ENCODE data around the gene CRB1. TPM values are rescaled to one million over a fixed set of nuclear protein-coding genes. Genes with fewer than 3 reads are reported as not detected.

Gene CRB1
- total RNA-seq, 1 donor from 2014 or later = not detected

GRCh38 chr1:197311081-197311480 lies 43.0 kb downstream of the CRB1 start:
- Mint-ChIP-seq H3K27me3 (peaks cover 7% of the 10 kb centered on the region), H3K9me3 (no peaks in the 10 kb centered on the region), H3K4me3 (no peak overlapping the region), H3K4me1 (no peaks in the 10 kb centered on the region), H3K36me3 (ENCODE audit: low read depth) (no peaks in the 10 kb centered on the region), H3K27ac (no peak overlapping the region)
- intact Hi-C loops (cut with micrococcal nuclease) = no loop called here
- DNase-seq = no peak

DNA sequence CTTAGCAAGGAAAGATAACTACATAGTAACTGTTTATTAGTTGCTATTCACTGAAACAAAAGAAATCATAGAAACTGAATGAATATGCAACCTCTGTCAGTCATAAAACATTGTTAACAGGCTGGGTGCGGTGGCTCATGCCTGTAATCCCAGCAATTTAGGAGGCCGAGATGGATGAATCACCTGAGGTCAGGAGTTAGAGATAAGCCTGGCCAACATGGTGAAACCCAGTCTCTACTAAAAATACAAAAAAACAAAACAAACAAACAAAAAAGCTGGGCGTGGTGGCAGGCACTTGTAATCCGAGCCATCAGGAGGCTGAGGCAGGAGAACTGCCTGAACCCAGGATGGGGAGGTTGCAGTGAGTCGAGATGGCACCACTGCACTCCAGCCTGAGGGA lies 44.1 kb downstream of the CRB1 start:
- no peak overlapping the region for H3K27ac Mint-ChIP-seq
- DNase-seq = no peak
- H3K9me3 Mint-ChIP-seq = no peaks in the 10 kb centered on the region
- no peaks in the 10 kb centered on the region for H3K36me3 Mint-ChIP-seq (ENCODE audit: low read depth)
- peaks cover 5% of the 10 kb centered on the region for H3K27me3 Mint-ChIP-seq
- intact Hi-C loops (cut with micrococcal nuclease) = no loop called here
- no peaks in the 10 kb centered on the region for H3K4me1 Mint-ChIP-seq
- no peak overlapping the region for H3K4me3 Mint-ChIP-seq

- DNase-seq = no peak
- Mint-ChIP-seq H3K27ac (no peak overlapping the region), H3K4me1 (no peaks in the 10 kb centered on the region), H3K4me3 (no peak overlapping the region), H3K36me3 (ENCODE audit: low read depth) (no peaks in the 10 kb centered on the region), H3K9me3 (no peaks in the 10 kb centered on the region), H3K27me3 (peaks cover 5% of the 10 kb centered on the region)
- intact Hi-C loops (cut with micrococcal nuclease) = no loop called here
Measured at GRCh38 chr1:197313713-197314112, 45.7 kb downstream of the CRB1 start.

- H3K4me3 Mint-ChIP-seq = no peak overlapping the region
- H3K9me3 Mint-ChIP-seq = no peaks in the 10 kb centered on the region
- no peaks in the 10 kb centered on the region for H3K36me3 Mint-ChIP-seq (ENCODE audit: low read depth)
- DNase-seq = no peak
- no peak overlapping the region for H3K27ac Mint-ChIP-seq
- H3K27me3 Mint-ChIP-seq = peaks cover 5% of the 10 kb centered on the region
- intact Hi-C loops (cut with micrococcal nuclease) = no loop called here
- H3K4me1 Mint-ChIP-seq = no peaks in the 10 kb centered on the region
Measured at GRCh38 chr1:197314682-197315081, 46.6 kb downstream of the CRB1 start.

DNA sequence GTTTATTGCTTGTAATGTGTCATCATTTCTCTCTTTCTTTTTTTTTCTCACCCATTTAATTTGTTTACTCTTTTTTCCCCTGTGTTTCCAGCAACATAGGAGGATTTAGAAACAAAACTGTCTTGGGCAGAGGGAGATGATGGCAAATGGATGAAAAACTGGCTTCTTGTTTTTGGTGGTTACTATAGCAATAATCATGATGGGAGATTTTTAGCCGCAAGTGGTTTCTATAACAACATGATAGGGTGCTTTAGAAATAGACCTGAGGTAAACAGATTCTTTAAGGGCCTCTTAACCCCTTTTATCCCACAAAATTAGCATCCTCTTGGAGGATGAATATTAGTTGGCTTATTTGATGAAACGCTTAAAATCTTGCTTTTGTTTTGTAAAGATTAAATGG lies 51.6 kb downstream of the CRB1 start:
- DNase-seq = no peak
- Mint-ChIP-seq H3K4me3 (no peak overlapping the region), H3K9me3 (no peaks in the 10 kb centered on the region), H3K36me3 (ENCODE audit: low read depth) (no peaks in the 10 kb centered on the region), H3K27me3 (peaks cover 5% of the 10 kb centered on the region), H3K27ac (no peak overlapping the region), H3K4me1 (no peaks in the 10 kb centered on the region)
- intact Hi-C loops (cut with micrococcal nuclease) = no loop called here

DNA sequence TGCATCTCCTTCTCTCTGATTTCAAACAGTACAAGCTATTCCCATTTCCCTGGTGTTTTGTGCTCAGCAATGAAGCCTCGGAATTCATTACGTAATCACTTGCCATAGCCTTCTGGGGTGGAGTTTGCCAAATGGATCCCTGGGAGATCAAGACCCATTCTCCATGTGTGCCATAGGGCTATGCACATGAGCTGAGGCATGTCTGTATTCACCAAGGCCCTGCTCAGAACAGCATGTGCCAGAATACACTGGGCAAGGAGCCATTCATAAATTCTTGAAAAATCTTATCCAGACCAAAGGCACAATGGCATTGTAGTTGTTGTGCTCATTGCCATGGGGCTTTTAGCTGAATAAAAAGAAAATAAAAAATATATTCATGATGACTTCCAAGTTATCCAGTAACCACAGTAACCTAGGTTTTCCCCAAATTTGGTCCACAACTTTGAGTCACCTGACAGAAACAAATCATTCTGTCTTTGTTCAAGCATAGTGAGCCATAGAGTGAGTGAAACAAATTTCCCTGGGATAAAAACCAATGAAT lies 53.0 kb downstream of the CRB1 start:
- no peak overlapping the region for H3K4me3 Mint-ChIP-seq
- H3K27ac Mint-ChIP-seq = no peak overlapping the region
- H3K36me3 Mint-ChIP-seq (ENCODE audit: low read depth) = no peaks in the 10 kb centered on the region
- peaks cover 6% of the 10 kb centered on the region for H3K27me3 Mint-ChIP-seq
- DNase-seq = no peak
- H3K9me3 Mint-ChIP-seq = no peaks in the 10 kb centered on the region
- intact Hi-C loops (cut with micrococcal nuclease) = no loop called here
- no peaks in the 10 kb centered on the region for H3K4me1 Mint-ChIP-seq

GRCh38 chr1:197321811-197322210 lies 53.8 kb downstream of the CRB1 start:
- Mint-ChIP-seq H3K27me3 (peaks cover 6% of the 10 kb centered on the region), H3K4me3 (no peak overlapping the region), H3K4me1 (no peaks in the 10 kb centered on the region), H3K36me3 (ENCODE audit: low read depth) (no peaks in the 10 kb centered on the region), H3K9me3 (no peaks in the 10 kb centered on the region), H3K27ac (no peak overlapping the region)
- intact Hi-C loops (cut with micrococcal nuclease) = no loop called here
- no peak for DNase-seq

DNA sequence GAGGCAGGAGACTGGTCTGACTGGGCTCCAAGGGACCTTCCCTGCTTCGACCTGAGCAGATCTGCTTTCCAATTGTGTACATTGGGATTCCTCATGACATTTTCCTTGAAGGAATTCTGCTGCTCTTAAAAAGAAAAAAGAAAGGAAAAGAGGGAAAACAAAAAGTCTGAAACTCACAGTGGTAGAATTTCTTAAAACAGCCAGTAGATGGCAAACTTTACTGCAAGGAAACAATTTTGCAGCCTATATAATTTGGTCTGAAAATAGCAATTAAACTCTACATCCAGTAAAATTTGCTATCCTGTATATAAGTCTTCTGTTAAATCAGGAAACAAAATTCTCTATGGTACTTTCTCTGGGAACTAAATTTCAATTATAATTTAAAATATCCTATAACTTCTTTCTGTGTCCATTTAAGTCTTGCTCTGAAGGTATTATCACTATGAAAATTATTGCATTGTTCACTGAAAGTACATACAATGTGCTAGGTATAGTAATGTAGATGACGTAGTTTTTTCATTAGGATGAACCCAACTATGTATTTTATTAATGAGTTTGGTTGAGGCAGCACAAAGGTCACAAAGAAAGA lies 59.8 kb downstream of the CRB1 start:
- Mint-ChIP-seq H3K4me3 (no peak overlapping the region), H3K4me1 (no peaks in the 10 kb centered on the region), H3K27ac (no peak overlapping the region), H3K27me3 (peaks cover 14% of the 10 kb centered on the region), H3K36me3 (ENCODE audit: low read depth) (no peaks in the 10 kb centered on the region), H3K9me3 (no peaks in the 10 kb centered on the region)
- intact Hi-C loops (cut with micrococcal nuclease) = no loop called here
- DNase-seq = no peak

DNA sequence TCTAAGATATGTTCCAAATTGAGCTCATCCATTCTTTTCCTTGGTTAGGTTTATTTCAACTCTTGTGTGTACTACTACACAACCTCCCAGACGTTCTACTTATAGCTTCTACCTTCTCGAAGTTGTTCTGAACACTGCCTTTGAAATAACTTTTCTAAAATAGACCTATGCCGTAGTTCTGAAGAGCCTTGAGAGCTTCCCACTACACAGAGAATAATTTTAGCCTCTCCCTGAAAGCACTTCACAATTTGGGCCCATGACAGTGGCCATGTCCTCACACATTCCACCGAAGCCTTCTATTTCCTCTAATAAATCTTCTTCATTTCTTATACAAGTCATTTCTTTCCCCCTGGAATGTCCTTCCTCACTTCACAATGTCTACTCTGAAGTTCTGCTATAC lies 62.2 kb downstream of the CRB1 start:
- H3K4me1 Mint-ChIP-seq = no peaks in the 10 kb centered on the region
- intact Hi-C loops (cut with micrococcal nuclease) = no loop called here
- no peaks in the 10 kb centered on the region for H3K36me3 Mint-ChIP-seq (ENCODE audit: low read depth)
- H3K4me3 Mint-ChIP-seq = no peak overlapping the region
- H3K27me3 Mint-ChIP-seq = peaks cover 11% of the 10 kb centered on the region
- no peak overlapping the region for H3K27ac Mint-ChIP-seq
- H3K9me3 Mint-ChIP-seq = no peaks in the 10 kb centered on the region
- no peak for DNase-seq

DNA sequence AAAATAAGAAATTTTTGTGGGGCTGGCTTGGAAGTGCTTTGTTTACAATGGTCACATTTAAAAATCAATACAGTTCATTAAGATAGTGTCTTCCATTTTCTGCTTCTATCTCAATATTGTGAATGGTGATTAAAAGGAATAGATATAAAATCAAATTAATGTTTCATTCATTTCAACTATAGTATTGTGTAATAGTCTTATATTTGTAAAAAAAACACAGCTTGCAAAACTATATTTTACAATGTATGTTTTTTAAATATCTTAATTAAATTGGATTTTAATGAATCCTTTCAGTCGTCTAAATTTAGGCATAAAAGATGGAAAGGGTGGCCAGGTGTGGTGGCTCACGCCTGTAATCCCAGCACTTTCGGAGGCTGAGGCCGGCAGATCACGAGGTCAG lies 63.5 kb downstream of the CRB1 start:
- no peaks in the 10 kb centered on the region for H3K4me1 Mint-ChIP-seq
- H3K9me3 Mint-ChIP-seq = no peaks in the 10 kb centered on the region
- DNase-seq = no peak
- intact Hi-C loops (cut with micrococcal nuclease) = no loop called here
- H3K27ac Mint-ChIP-seq = no peak overlapping the region
- H3K27me3 Mint-ChIP-seq = peaks cover 9% of the 10 kb centered on the region
- no peak overlapping the region for H3K4me3 Mint-ChIP-seq
- H3K36me3 Mint-ChIP-seq (ENCODE audit: low read depth) = no peaks in the 10 kb centered on the region

GRCh38 chr1:197333041-197333440 lies 65.0 kb downstream of the CRB1 start:
- Mint-ChIP-seq H3K27me3 (peaks cover 9% of the 10 kb centered on the region), H3K4me3 (no peak overlapping the region), H3K36me3 (ENCODE audit: low read depth) (no peaks in the 10 kb centered on the region), H3K4me1 (no peaks in the 10 kb centered on the region), H3K27ac (no peak overlapping the region), H3K9me3 (no peaks in the 10 kb centered on the region)
- intact Hi-C loops (cut with micrococcal nuclease) = no loop called here
- DNase-seq = no peak

- no peak for DNase-seq
- Mint-ChIP-seq H3K9me3 (no peaks in the 10 kb centered on the region), H3K4me3 (no peak overlapping the region), H3K36me3 (ENCODE audit: low read depth) (no peaks in the 10 kb centered on the region), H3K27ac (no peak overlapping the region), H3K4me1 (peaks cover under 1% of the 10 kb centered on the region), H3K27me3 (peaks cover 3% of the 10 kb centered on the region)
- intact Hi-C loops (cut with micrococcal nuclease) = no loop called here
Measured at GRCh38 chr1:197336571-197336970, 68.5 kb downstream of the CRB1 start.

DNA sequence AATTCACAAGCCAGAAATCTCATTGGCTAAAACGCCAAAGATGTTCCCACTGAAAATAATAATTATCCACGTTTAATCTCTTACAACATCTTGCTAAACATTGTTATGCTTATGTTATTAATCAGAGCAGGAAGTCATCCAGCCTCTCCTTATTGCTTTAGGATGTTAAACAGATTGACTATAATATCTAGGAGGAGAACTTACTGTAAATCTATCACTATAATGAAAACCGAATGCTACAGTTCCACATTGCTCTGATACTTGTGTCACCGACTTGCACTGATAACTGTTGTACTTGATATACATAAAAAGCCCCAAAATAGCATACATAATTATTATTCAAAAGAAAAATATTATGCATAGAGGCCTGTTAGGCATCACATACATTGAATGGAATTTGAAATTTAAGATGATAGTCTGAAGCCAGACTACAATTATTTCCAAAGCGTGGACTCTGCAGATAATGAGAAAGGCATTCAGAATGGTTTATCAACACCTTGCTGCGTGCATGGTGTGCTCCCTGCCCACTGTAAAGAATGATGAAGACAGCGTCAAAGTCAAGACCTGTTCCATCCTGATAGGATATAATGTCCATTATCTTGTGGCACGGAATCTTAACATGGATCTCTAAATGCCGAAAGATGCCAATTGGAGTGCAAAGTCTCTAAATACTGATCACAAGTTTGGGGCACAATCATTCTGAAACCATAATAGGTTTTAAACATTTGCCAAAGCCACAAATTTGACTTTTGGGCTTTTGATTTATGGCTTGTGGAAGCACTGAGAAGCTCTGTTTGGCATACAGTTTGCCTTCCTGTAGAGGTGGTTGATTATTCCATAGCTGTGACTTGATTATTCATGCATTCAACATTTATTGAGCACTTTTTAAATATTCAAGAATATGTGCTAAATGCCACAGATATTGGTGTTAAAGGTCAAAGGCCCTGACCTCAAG lies 71.3 kb downstream of the CRB1 start:
- peaks cover 3% of the 10 kb centered on the region for H3K27me3 Mint-ChIP-seq
- no peaks in the 10 kb centered on the region for H3K9me3 Mint-ChIP-seq
- intact Hi-C loops (cut with micrococcal nuclease) = loop anchor here (2.0 kb wide), 1 partner anchor 53 kb away; no protein-coding TSS in a partner anchor

GRCh38 chr1:197341626-197342025 lies 73.6 kb downstream of the CRB1 start:
- no peaks in the 10 kb centered on the region for H3K36me3 Mint-ChIP-seq (ENCODE audit: low read depth)
- H3K9me3 Mint-ChIP-seq = no peaks in the 10 kb centered on the region
- intact Hi-C loops (cut with micrococcal nuclease) = loop anchor here (2.0 kb wide), 1 partner anchor 51 kb away; no protein-coding TSS in a partner anchor
- H3K27me3 Mint-ChIP-seq = peaks cover 5% of the 10 kb centered on the region
- no peak overlapping the region for H3K4me3 Mint-ChIP-seq
- peaks cover 7% of the 10 kb centered on the region for H3K4me1 Mint-ChIP-seq
- no peak for DNase-seq
- H3K27ac Mint-ChIP-seq = no peak overlapping the region

More for the DNA sequence above, 71.3 kb downstream of the CRB1 start:
- Mint-ChIP-seq H3K36me3 (ENCODE audit: low read depth) (no peaks in the 10 kb centered on the region), H3K27ac (no peak overlapping the region), H3K4me1 (peaks cover 7% of the 10 kb centered on the region), H3K4me3 (no peak overlapping the region)
- no peak for DNase-seq
